ENCODE data around the gene P2RX7. TPM values are rescaled to one million over a fixed set of nuclear protein-coding genes. Genes with fewer than 3 reads are reported as not detected.
"Not testable (repeated sequence)": the region's sequence is repeated elsewhere in the genome, so short reads cannot be mapped to it uniquely, and the experiment has no call there.

Gene P2RX7
- total RNA-seq, 2 donors from 2014 or later, result 1.3 to 3.0 TPM

DNA sequence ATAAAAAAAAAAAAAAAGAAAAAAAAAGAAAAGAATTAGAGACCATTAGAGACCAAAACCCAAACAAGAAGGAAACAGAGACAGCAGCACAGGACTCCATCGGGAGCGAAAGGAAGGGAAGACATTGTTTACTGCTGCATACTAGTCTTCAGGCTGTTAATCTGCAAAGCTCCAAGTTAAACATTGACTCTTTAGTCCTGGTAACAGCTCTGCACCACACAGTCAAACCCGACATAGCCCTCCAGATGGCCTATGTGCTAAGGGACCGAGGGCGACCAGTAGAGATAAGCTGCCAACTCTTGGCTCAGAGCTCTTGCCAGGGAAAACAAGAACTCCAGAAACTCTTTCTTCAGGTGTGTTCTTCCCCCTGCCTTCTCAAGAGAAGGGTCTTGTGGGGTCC lies 85.1 kb downstream of the P2RX7 start:
- intact Hi-C loops (cut with DNase I), result no loop called here
- no peak for DNase-seq
- no peak for ATAC-seq

- ATAC-seq (no peak), DNase-seq (no peak)
- intact Hi-C loops (cut with DNase I), result no loop called here
Observed at GRCh38 chr12:121218588-121219352, 86.1 kb downstream of the P2RX7 start.

GRCh38 chr12:121219353-121219986 lies 86.8 kb downstream of the P2RX7 start:
- ATAC-seq, result no peak
- no peak for DNase-seq
- intact Hi-C loops (cut with DNase I), result no loop called here

GRCh38 chr12:121222847-121223246 lies 90.2 kb downstream of the P2RX7 start:
- intact Hi-C loops (cut with DNase I), result no loop called here
- ATAC-seq (no peak), DNase-seq (no peak)

GRCh38 chr12:121223292-121224285 lies 90.9 kb downstream of the P2RX7 start:
- no peak for ATAC-seq
- intact Hi-C loops (cut with DNase I), result no loop called here

DNA sequence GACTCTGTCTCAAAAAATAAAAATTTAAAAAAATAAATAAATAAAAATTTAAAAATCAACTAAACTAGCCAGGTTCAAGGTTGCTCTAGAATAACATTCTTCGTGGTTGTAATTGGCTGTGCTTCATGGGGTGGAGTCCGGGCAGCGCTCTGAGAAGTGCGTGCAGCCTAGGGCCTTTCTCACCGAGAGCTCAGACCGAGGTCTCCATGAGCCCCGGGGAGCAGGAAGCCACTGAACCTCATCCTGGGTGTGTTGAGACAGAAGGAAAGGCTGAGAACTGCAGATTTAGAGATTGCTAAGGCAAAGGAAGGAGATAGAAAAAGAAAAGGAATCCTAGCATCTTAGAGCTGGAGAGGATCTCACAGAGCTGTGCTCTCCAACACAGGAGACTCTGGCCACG lies 91.9 kb downstream of the P2RX7 start:
- ATAC-seq (no peak), DNase-seq (no peak)
- intact Hi-C loops (cut with DNase I), result no loop called here

More at GRCh38 chr12:121223292-121224285, 90.9 kb downstream of the P2RX7 start:
- no peak for DNase-seq

- DNase-seq (no peak), ATAC-seq (no peak)
- intact Hi-C loops (cut with DNase I), result no loop called here
Observed at GRCh38 chr12:121226399-121226798, 93.7 kb downstream of the P2RX7 start.

DNA sequence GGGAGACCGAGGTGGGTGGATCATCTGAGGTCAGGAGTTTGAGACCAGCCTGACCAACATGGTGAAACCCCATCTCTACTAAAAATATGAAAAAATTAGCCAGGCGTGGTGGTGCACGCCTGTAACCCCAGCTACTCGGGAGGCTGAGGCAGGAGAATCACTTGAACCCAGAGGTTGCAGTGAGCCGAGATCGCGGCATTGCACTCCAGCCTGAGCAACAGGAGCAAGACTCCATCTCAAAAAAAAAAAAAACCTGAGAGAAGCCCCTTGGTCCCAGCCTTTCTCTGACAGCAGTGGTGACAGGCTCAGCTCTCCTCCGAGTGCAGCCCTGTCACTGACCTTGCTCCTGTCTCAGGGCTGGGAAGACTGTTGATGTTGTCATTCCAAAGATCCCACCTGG lies 94.2 kb downstream of the P2RX7 start:
- ATAC-seq; intact Hi-C loops (cut with DNase I); DNase-seq: not testable (repeated sequence)

- ATAC-seq, result no peak
- intact Hi-C loops (cut with DNase I), result no loop called here
Observed at GRCh38 chr12:121227294-121227693, 94.6 kb downstream of the P2RX7 start.

GRCh38 chr12:121228919-121229665 lies 96.4 kb downstream of the P2RX7 start:
- ATAC-seq (no peak), DNase-seq (no peak)
- intact Hi-C loops (cut with DNase I), result no loop called here

More at GRCh38 chr12:121227294-121227693, 94.6 kb downstream of the P2RX7 start:
- DNase-seq, result no peak

GRCh38 chr12:121229826-121230537 lies 97.3 kb downstream of the P2RX7 start:
- intact Hi-C loops (cut with DNase I), result not testable (repeated sequence)
- DNase-seq (peak; percentile 82), ATAC-seq (peak; percentile 83 to 86)

DNA sequence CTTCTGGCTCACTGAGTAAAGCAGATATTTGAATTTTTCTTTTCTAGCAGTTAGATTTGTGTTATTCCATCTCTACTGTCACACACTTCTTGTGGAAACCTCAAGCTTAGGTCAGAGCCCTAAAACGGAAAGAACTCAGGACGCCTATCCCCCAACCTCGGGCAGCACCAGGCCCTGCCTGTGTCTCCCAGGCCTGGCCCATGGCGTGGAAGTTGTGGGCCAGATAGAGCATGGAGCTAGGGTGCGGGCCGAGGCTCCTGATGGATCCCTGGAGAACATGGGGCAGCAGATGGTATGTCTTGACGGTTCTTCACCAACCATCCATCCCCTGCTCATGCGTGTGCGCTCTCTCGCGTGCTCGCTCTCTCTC lies 97.8 kb downstream of the P2RX7 start:
- no peak for ATAC-seq
- no peak for DNase-seq
- intact Hi-C loops (cut with DNase I), result no loop called here

DNA sequence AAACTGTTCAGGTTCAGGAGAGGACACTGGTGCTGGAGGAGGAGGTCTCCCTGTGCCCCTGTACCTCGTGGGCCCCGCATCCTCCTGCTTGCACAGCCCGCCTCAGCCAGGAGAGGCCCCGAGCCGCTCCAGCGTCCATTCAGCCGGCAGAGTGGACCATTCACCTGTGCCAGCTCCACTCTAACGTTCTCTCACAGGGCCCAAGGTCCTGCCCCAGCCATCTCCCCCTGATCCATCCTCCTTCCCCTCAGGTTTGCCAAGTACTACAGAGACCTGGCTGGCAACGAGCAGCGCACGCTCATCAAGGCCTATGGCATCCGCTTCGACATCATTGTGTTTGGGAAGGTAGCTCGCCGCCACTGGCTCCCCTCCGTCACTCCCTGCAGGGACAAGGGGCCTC lies 99.5 kb downstream of the P2RX7 start:
- ATAC-seq (no peak), DNase-seq (no peak)
- intact Hi-C loops (cut with DNase I), result no loop called here

DNA sequence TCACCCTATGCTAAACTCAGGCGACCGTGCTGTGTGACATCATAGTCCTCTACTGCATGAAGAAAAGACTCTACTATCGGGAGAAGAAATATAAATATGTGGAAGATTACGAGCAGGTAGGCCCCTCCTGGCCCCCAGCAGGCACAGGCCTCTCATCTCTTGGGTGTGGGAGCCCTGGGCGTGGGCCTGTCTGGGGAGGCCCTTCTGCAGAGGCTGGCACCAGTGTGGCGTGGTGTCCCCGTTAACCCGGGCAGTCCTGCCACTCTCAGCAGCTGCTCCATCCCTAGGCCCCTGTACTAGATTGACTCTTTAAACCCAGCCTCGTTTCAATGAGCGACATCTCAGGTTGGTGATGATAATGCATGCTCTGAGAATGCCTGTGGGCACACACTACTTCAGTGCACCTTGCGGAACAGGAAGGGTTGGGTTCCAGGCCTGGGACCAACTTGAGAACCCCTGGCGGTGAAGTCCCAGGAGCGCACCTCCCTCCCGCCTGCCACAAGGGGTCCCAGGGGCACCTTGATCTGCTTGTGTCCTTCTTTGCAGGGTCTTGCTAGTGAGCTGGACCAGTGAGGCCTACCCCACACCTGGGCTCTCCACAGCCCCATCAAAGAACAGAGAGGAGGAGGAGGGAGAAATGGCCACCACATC lies 100.4 kb downstream of the P2RX7 start:
- intact Hi-C loops (cut with DNase I), result no loop called here
- DNase-seq (no peak), ATAC-seq (no peak)

GRCh38 chr12:121233628-121234020 lies 100.9 kb downstream of the P2RX7 start:
- ATAC-seq (no peak), DNase-seq (no peak)
- intact Hi-C loops (cut with DNase I), result no loop called here

DNA sequence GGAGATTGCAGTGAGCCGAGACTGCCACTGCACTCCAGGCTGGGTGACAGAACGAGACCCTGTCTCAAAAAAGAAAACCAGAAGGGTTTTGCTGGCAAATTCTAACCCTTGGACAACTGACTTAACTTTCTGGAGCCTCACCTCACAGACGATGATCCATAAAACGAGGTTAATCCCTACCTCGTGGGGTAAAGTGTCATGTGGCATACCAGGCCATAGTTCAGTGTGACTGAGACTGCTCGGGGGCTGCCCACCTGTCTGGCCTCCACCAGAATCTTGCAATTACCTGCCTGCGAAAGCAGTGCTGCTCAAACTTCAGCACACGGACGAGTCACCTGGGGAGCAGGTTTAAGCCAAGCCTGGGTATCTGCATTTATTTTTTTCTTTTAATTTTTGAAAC lies 104.1 kb downstream of the P2RX7 start:
- DNase-seq, result no peak
- intact Hi-C loops (cut with DNase I), result no loop called here
- no peak for ATAC-seq

- ATAC-seq (no peak), DNase-seq (no peak)
- intact Hi-C loops (cut with DNase I), result no loop called here
Observed at GRCh38 chr12:121237415-121237814, 104.7 kb downstream of the P2RX7 start.

Measured in left cardiac atrium (tissue), 4 donors.